DOHH2 (cell line): ENCODE data around the gene VASP.

ENCODE experiments used
- CTCF ChIP-seq: fragments of 200-600 bp; sonication (generic); IDR thresholded peaks from one replicate; pipeline ENCODE4 v1.5.1; 2014; ENCODE audit warnings: antibody characterized with exemption, mild to moderate bottlenecking, low read depth, low read length; ENCODE audit not compliant: poor library complexity, severe bottlenecking
- EZH2phosphoT487 ChIP-seq: fragments of 200-600 bp; sonication (generic); IDR thresholded peaks from 2 replicates; pipeline ENCODE4 v1.6.1; 2017; ENCODE audit warnings: borderline replicate concordance, mild to moderate bottlenecking, antibody characterized with exemption, low read length, moderate library complexity, mixed read lengths

GRCh38 chr19:45558399-45558878, 51.2 kb downstream of the VASP start:
- TF ChIP-seq CTCF (peak; percentile 95), EZH2phosphoT487 (no peak)
